OCI-LY7 (cell line): ENCODE measurements around the gene CCDC187. TPM values are rescaled to one million over a fixed set of nuclear protein-coding genes. Genes with fewer than 3 reads are reported as not detected.
A peak's percentile ranks its signal among the peaks of the same experiment; 100 is the strongest.
"Not testable (repeated sequence)": the region's sequence is repeated elsewhere in the genome, so short reads cannot be mapped to it uniquely, and the experiment has no call there.

Source experiments
- BruUV-seq: library from RNA; stranded (reverse); fragments of 400-500 nt; replicated peaks from 2 replicates; lab custom pipeline; 2021; lab: Mats Ljungman, UMichigan
- CTCF ChIA-PET: fragments of 300-600 bp; sonication (Branson Sonifier 250); formaldehyde crosslinking; loops from one replicate; lab custom pipeline; 2022; ENCODE audit warnings: antibody characterized with exemption; ENCODE audit not compliant: unreplicated experiment; lab: Charles Lee
- POLR2A ChIA-PET: fragments of 300-600 bp; sonication (Branson Sonifier 250); formaldehyde crosslinking; loops from one replicate; lab custom pipeline; 2022; ENCODE audit warnings: antibody characterized with exemption; lab: Charles Lee
- DNase-seq: peaks from one replicate; pipeline ENCODE4 v3.0.0-alpha.2; 2015; ENCODE audit warnings: low spot score
- H2AFZ ChIP-seq: fragments of 200-600 bp; sonication (generic), shearing (Covaris generic); 2 replicates; pipeline ENCODE4 v1.6.1; 2014; ENCODE audit warnings: mild to moderate bottlenecking, antibody characterized with exemption, low read length, moderate library complexity
- H3K27ac ChIP-seq: fragments of 200-600 bp; sonication (generic); 2 replicates; pipeline ENCODE4 v1.5.1; 2014; ENCODE audit warnings: mixed run types, low read depth, mild to moderate bottlenecking, moderate library complexity, low read length, inconsistent platforms; ENCODE audit not compliant: poor library complexity, severe bottlenecking
- H3K36me3 ChIP-seq: fragments of 200-600 bp; sonication (generic); 2 replicates; pipeline ENCODE4 v1.6.1; 2014; ENCODE audit warnings: mild to moderate bottlenecking, antibody characterized with exemption, low read length, moderate library complexity, mixed read lengths; ENCODE audit not compliant: insufficient read depth
- H3K4me1 ChIP-seq: fragments of 200-600 bp; sonication (generic); 2 replicates; pipeline ENCODE4 v1.5.1; 2014; ENCODE audit warnings: mild to moderate bottlenecking, low read length; ENCODE audit not compliant: insufficient read depth, poor library complexity, severe bottlenecking
- H3K4me2 ChIP-seq: fragments of 200-600 bp; sonication (generic); 2 replicates; pipeline ENCODE4 v1.6.1; 2014; ENCODE audit warnings: mild to moderate bottlenecking, low read length
- H3K4me3 ChIP-seq: fragments of 200-600 bp; sonication (generic); 2 replicates; pipeline ENCODE4 v1.5.1; 2014; ENCODE audit warnings: mild to moderate bottlenecking, low read depth, low read length; ENCODE audit not compliant: poor library complexity, severe bottlenecking
- H3K79me2 ChIP-seq: fragments of 200-600 bp; sonication (generic); 2 replicates; pipeline ENCODE4 v1.6.1; 2016; ENCODE audit warnings: low read depth, mild to moderate bottlenecking, low read length, moderate library complexity, mixed read lengths; ENCODE audit not compliant: insufficient read depth
- H3K9me2 ChIP-seq: fragments of 200-600 bp; sonication (generic); 2 replicates; pipeline ENCODE4 v1.6.1; 2016; ENCODE audit warnings: mild to moderate bottlenecking, low read length, mixed read lengths; ENCODE audit not compliant: insufficient read depth
- H3K9me3 ChIP-seq: fragments of 200-600 bp; sonication (generic); 2 replicates; pipeline ENCODE4 v1.6.1; 2014; ENCODE audit warnings: mild to moderate bottlenecking, mixed run types, low read length, mixed read lengths
- H4K20me1 ChIP-seq: fragments of 200-600 bp; sonication (generic); 2 replicates; pipeline ENCODE4 v1.6.1; 2014; ENCODE audit warnings: mild to moderate bottlenecking, antibody characterized with exemption, low read length, moderate library complexity, mixed read lengths; ENCODE audit not compliant: insufficient read depth
- EZH2phosphoT487 ChIP-seq: fragments of 200-600 bp; sonication (generic); IDR thresholded peaks from 2 replicates; pipeline ENCODE4 v1.6.1; 2018; ENCODE audit warnings: low read depth, borderline replicate concordance, mild to moderate bottlenecking, mixed run types, antibody characterized with exemption, low read length, moderate library complexity, mixed read lengths
- intact Hi-C: fragments of 100-400 bp; cut with micrococcal nuclease; formaldehyde crosslinking; loops from one replicate; pipeline ENCODE4 v1.10.0; 2022; ENCODE audit not compliant: unreplicated experiment
- total RNA-seq, 2 experiments: library from RNA; depleted of rRNA in 1 of 2; stranded (reverse); fragments of >200 nt in 1 of 2; shearing (Covaris generic) in 1 of 2; gene quantifications; 2 replicates each; pipeline ENCODE4 v1.2.3, GENCODE V29; 2014 to 2022
- TF ChIP-seq, protein P1 (sequence below): fragments of 200-600 bp; sonication (generic); conservative IDR thresholded peaks from 2 replicates; pipeline ENCODE4 v1.5.1; 2014; ENCODE audit warnings: mild to moderate bottlenecking, antibody characterized with exemption, low read length, moderate library complexity, mixed read lengths

Gene CCDC187
- total RNA-seq, 2 experiments from 2014 or later = not detected

DNA sequence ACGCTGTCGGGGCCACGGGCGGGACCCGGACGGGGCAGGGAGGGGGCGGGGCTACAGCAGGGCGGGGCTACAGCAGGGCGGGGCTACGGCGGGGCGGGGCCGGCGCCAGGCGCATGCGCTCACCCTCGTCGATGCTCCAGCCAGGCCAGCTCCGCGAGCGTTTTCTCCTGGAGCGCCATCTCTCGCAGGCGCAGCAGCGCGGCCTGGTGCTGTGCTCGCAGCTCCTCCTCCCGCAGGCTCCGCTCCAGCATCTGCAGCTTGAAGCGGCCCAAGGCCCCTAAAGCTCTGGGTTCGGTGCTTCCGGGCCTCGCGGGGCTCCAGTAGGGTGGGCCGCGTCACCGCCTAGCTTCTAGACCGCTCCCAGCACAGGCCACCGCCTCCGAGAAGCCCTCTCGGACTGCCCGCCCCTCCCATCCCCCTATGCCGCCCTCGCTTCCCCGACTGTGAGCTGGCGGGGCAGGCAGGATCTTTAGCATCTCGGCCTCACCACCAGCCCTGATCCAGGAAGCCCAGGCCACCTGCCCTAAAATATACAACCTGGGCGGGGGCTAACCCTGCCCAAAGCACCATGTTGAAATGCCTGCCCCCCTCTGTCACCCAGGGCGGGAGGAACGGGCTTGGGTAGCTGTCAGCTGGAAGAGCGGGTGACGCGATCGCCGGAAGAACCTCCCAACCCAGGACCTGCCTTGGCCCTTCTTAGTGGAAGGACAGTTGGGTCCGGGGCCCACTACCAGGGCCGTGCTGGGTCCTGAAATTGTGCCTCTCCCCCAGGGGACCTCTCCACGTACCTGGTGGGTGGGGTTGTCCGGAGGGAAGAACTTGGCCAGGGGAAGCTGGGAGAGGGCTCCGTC, 36.4 kb downstream of the CCDC187 start:
- Histone ChIP-seq H4K20me1 (no peaks in the 10 kb centered on the region), H3K4me2 (peak overlapping the region; percentile 70), H3K4me3 (peak overlapping the region; percentile 58), H2AFZ (peak overlapping the region; percentile 85), H3K36me3 (no peaks in the 10 kb centered on the region), H3K9me2 (no peaks in the 10 kb centered on the region), H3K79me2 (no peaks in the 10 kb centered on the region), H3K4me1 (peaks cover 9% of the 10 kb centered on the region), H3K9me3 (no peaks in the 10 kb centered on the region), H3K27ac (no peak overlapping the region)
- TF ChIP-seq, protein P1, sequence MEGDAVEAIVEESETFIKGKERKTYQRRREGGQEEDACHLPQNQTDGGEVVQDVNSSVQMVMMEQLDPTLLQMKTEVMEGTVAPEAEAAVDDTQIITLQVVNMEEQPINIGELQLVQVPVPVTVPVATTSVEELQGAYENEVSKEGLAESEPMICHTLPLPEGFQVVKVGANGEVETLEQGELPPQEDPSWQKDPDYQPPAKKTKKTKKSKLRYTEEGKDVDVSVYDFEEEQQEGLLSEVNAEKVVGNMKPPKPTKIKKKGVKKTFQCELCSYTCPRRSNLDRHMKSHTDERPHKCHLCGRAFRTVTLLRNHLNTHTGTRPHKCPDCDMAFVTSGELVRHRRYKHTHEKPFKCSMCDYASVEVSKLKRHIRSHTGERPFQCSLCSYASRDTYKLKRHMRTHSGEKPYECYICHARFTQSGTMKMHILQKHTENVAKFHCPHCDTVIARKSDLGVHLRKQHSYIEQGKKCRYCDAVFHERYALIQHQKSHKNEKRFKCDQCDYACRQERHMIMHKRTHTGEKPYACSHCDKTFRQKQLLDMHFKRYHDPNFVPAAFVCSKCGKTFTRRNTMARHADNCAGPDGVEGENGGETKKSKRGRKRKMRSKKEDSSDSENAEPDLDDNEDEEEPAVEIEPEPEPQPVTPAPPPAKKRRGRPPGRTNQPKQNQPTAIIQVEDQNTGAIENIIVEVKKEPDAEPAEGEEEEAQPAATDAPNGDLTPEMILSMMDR = peak; percentile 60
- TF ChIP-seq EZH2phosphoT487 = no peak
- ChIA-PET POLR2A (interaction anchor here (0.6 to 1.0 kb wide), 2 partner anchors 14 to 399 kb away, joined by 3 read pairs; no protein-coding TSS in a partner anchor), CTCF (interaction anchor here (0.6 to 1.4 kb wide), 6 partner anchors 13 to 413 kb away, joined by 3 to 7 read pairs (median 4); no protein-coding TSS in a partner anchor)
- intact Hi-C loops = loop anchor here (1.0 to 2.0 kb wide), 2 partner anchors 43 to 97 kb away; no protein-coding TSS in a partner anchor
- peak; percentile 90 for DNase-seq
- no TSS peak for BruUV-seq

DNA sequence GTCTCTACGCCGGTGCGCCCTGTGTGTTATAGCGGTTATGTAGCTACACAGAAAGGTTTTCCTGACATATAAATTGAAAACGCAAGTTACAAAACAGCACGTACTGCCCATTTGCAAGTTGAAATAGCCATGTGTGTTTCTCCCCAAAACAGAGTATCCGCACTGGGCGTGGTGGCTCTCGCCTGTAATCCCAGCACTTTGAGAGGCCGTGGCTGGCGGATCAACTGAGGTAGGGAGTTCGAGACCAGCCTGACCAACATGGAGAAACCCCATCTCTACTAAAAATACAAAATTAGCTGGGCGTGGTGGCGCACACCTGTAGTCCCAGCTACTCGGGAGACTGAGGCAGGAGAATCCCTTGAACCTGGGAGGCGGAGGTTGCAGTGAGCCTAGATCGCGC, 37.3 kb downstream of the CCDC187 start:
- H3K36me3 ChIP-seq, H3K4me1 ChIP-seq, H3K9me3 ChIP-seq, POLR2A ChIA-PET, H3K27ac ChIP-seq, H4K20me1 ChIP-seq, H3K9me2 ChIP-seq, DNase-seq, H3K79me2 ChIP-seq, BruUV-seq: not testable (repeated sequence)
- H2AFZ ChIP-seq = peak overlapping the region; percentile 85
- CTCF ChIA-PET = interaction anchor here (0.6 to 1.4 kb wide), 3 partner anchors 42 to 412 kb away, joined by 3 to 4 read pairs (median 3); no protein-coding TSS in a partner anchor
- peak overlapping the region; percentile 44 for H3K4me3 ChIP-seq
- intact Hi-C loops = loop anchor here (1.0 to 2.0 kb wide), 2 partner anchors 42 to 96 kb away; no protein-coding TSS in a partner anchor
- H3K4me2 ChIP-seq = peak overlapping the region; percentile 64

DNA sequence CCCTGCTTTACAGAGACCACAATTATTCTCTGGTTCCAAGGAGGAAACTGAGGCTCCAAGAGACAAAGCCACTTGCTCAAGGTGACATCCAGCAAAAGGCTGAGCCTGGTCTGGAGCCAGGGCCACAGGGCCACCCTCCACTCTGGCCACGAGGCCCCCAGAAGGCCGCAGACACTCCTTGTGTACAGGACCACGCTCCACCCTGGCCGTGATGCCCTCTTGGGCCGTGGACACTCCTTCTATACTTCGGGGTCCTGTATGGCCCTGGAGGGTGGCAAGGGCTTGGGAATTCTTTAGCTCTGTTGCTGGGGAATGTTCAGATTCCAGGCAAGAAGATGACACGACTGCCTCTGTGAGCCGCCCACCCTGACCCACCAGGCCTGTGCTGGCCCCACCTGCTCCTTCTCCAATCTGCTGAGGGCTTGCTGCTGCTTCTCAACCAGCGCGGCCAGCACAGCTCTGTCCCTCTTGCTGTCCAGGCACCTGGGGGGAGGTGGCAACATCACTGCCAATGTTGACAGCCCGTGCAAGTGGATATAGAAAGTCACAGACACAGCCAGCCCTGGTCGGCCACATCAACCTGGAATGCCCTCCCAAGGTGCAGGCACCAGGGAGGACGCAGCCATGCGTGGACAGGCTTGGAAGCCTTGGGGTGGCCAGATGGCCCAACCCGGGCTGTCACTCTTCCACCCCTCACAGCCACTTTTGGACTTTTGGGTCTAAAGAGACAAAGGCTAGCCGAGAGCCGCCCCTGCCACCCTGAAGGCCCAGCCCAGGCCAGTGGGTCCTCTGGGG, 38.1 kb downstream of the CCDC187 start:
- intact Hi-C loops = loop anchor here (2.0 kb wide), 1 partner anchor 41 kb away; no protein-coding TSS in a partner anchor
- Histone ChIP-seq H3K27ac (no peak overlapping the region), H2AFZ (no peak overlapping the region), H4K20me1 (no peaks in the 10 kb centered on the region), H3K9me3 (no peaks in the 10 kb centered on the region), H3K4me2 (no peak overlapping the region), H3K4me1 (peaks cover 9% of the 10 kb centered on the region), H3K9me2 (no peaks in the 10 kb centered on the region), H3K79me2 (no peaks in the 10 kb centered on the region), H3K36me3 (no peaks in the 10 kb centered on the region), H3K4me3 (no peak overlapping the region)
- CTCF ChIA-PET = no interaction called here
- POLR2A ChIA-PET = no interaction called here
- DNase-seq = no peak
- BruUV-seq = no TSS peak
- no peak for TF ChIP-seq EZH2phosphoT487
- TF ChIP-seq, protein P1 = no peak
